ENCODE measurements around the gene PTPRS. TPM values are rescaled to one million over a fixed set of nuclear protein-coding genes. Genes with fewer than 3 reads are reported as not detected.
A peak's percentile ranks its signal among the peaks of the same experiment; 100 is the strongest.

Gene PTPRS
- total and polyA plus RNA-seq, 7 donors = 0.46 to 211 (median 120) TPM

DNA sequence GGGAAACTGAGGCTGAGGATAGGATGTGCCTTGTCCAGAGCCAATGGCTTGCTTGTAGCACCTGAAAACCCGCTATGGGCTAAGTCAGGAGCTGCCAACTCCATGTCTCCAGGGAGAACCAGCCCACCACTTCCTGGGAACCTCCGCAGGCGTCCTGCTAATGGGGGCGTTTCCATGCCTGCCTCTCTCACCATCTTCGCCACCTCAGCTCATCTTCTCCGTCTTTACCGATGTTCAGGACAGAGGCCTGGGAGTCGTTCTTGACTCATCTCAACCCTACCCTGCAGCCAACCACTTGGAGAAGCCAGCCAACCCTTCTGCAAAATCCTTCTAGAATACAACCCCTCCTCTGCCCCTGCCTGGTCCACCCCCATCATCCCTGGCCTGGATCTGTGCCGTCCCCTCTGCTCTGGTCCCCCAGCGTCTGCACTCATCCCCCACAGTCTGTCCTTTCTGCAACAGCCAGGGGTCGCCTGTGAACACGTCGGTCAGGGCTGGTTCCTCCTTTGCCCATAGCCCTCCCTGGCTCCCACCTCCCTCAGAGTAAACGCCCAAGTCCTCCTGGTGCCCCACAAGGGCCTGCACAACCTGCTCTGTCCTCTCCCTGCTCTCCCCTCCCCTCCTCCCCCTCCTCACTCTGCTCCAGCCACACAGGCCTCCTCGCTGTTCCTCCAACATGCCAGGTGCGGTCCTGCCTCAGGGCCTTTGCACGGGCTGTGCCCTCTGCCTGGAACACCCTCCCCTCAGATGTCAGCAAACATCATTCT is 31.0 kb downstream of the PTPRS start:
- 56 to 70% methylated on average over 17 of the region's 17 CpGs for WGBS, 2 donors
- no peaks in the 10 kb centered on the region for H3K36me3 ChIP-seq
- TF ChIP-seq, protein P1, sequence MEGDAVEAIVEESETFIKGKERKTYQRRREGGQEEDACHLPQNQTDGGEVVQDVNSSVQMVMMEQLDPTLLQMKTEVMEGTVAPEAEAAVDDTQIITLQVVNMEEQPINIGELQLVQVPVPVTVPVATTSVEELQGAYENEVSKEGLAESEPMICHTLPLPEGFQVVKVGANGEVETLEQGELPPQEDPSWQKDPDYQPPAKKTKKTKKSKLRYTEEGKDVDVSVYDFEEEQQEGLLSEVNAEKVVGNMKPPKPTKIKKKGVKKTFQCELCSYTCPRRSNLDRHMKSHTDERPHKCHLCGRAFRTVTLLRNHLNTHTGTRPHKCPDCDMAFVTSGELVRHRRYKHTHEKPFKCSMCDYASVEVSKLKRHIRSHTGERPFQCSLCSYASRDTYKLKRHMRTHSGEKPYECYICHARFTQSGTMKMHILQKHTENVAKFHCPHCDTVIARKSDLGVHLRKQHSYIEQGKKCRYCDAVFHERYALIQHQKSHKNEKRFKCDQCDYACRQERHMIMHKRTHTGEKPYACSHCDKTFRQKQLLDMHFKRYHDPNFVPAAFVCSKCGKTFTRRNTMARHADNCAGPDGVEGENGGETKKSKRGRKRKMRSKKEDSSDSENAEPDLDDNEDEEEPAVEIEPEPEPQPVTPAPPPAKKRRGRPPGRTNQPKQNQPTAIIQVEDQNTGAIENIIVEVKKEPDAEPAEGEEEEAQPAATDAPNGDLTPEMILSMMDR (IDR thresholded peaks at IDR 0.05) = no peak
- TF ChIP-seq POLR2A (IDR thresholded peaks at IDR 0.05) (no peak), EP300 (IDR thresholded peaks at IDR 0.05) (no peak), POLR2AphosphoS5 (IDR thresholded peaks at IDR 0.05) (no peak)
- intact Hi-C loops (cut with DNase I) = loop anchor here (2.0 kb wide), 1 partner anchor 17 kb away; no protein-coding TSS in a partner anchor
- peaks cover 0 to 14% (median 8%) of the 10 kb centered on the region in 4 donors for H3K4me1 ChIP-seq
- H3K4me3 ChIP-seq = no peak overlapping the region
- no peaks in the 10 kb centered on the region for H3K27me3 ChIP-seq
- peak overlapping the region; percentile 70 to 87 (median 84) for H3K27ac ChIP-seq
- DNase-seq = peak; percentile 70
- peaks cover 0 to 1% (median 0%) of the 10 kb centered on the region in 4 donors for H3K9me3 ChIP-seq

DNA sequence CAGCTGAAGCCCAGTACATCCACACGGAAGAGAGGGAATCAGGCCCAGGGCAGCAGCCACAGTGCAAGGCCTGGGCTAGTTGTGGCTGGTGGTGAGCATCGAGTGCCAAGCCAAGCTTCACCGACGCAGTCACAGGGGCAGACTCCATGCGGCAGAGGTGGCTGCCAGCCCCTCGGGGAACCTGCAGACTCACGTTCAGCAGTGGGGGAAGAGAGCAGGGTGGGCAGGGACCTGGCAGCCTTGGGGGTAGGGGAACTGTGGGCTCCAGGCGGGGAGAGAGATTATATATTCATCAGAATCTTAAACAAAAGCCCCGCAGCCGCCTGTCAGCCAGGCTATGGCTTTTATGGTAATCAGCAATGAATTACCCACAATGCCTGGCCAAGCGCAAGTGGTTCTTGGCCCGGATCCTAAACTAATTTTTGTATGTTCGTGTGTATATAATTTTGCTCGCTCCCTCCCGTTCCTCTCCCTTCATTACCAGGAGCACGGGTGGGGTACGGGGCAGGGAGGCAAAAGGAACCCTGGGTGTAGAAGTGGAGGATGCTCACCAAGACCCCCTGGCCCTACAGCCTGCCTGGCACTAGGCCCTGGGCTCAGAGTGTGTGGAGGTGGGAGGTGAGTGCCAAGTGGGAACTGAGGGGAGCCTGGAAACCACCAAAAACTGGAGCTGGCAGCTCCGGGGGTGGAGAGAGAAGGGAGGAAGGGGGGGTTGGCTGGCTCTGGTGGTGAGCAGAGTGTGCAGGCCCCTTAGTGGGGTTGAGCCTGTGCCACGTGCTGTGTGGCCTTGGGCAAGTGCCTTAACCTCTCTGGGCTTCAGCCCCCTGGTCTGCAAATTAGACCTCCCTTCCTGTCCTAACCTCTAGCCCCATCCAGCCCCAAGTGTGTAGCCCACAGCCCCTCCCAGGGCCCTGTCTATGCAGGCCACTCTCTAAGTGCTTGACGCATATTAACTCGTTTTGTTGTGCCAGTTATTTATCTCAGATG is 31.9 kb downstream of the PTPRS start:
- Histone ChIP-seq H3K9me3 (peaks cover 0 to 1% (median 0%) of the 10 kb centered on the region in 4 donors), H3K36me3 (no peaks in the 10 kb centered on the region), H3K27me3 (no peaks in the 10 kb centered on the region), H3K27ac (peak overlapping the region; percentile 70 to 87 (median 84)), H3K4me3 (peak overlapping the region; percentile 4 to 37 (median 36)), H3K4me1 (peaks cover 0 to 14% (median 8%) of the 10 kb centered on the region in 4 donors)
- 18 to 58% methylated on average over 21 of the region's 21 CpGs for WGBS, 2 donors
- TF ChIP-seq POLR2AphosphoS5 (IDR thresholded peaks at IDR 0.05) (peak; percentile 98 to 100 (median 100)), POLR2A (IDR thresholded peaks at IDR 0.05) (peak; percentile 97 to 99), EP300 (IDR thresholded peaks at IDR 0.05) (peak in 1 of 4 donors; percentile 23)
- TF ChIP-seq, protein P1 (IDR thresholded peaks at IDR 0.05) = no peak
- intact Hi-C loops (cut with DNase I) = loop anchor here (1.0 to 2.0 kb wide), 2 partner anchors 16 to 32 kb away; partner anchors contain the start of gene PTPRS
- DNase-seq = peak; percentile 96

DNA sequence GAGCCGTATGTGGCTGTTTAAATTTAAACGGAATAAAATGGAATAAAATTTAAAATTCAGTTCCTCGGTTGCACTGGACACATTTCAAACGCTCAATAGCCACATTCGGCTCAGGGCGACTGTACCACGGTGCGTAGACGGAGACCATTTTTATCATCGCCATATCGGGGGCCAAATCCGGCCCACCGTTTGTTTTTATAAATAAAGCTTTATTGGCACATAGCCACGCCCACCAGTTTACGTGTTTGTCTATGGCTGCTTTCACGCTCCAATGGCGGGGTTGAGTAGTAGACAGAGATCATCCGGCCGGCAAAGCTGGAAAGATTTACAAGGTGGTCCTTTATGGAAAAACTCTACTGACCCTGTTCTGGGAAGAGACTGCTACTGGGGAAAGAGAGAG is 33.0 kb downstream of the PTPRS start:
- no peak for TF ChIP-seq POLR2AphosphoS5 (IDR thresholded peaks at IDR 0.05)
- TF ChIP-seq, protein P1 (IDR thresholded peaks at IDR 0.05) = no peak
- intact Hi-C loops (cut with DNase I) = loop anchor here (1.0 to 2.0 kb wide), 2 partner anchors 15 to 33 kb away; partner anchors contain the start of gene PTPRS
- Histone ChIP-seq H3K9me3 (peaks cover 0 to 1% (median 0%) of the 10 kb centered on the region in 4 donors), H3K36me3 (no peaks in the 10 kb centered on the region), H3K4me1 (peaks cover 0 to 14% (median 8%) of the 10 kb centered on the region in 4 donors), H3K4me3 (no peak overlapping the region), H3K27ac (peak overlapping the region in 3 of 4 donors; percentile 83 to 87 (median 84)), H3K27me3 (no peaks in the 10 kb centered on the region)
- 88 to 93% methylated on average over 19 of the region's 19 CpGs for WGBS, 2 donors
- no peak for DNase-seq

DNA sequence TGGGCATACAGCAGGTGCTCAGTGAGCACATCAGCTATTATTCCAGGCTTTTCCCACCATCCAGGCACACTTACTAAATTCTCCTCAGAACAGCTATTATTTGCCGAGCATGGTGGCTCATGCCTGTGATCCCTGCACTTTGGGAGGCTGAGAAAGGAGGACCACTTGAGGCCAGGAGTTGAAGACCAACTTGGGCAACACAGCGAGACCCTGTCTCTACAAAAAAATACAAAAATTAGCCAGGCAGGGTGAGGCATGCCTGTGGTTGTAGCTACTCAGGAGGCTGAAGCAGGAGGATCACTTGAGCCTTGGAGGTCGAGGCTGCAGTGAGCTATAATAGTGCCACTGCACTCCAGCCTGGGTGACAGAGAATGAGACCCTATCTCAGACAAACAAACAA is 35.4 kb downstream of the PTPRS start:
- TF ChIP-seq, protein P1 (IDR thresholded peaks at IDR 0.05) = no peak
- TF ChIP-seq POLR2A (IDR thresholded peaks at IDR 0.05) (no peak), EP300 (IDR thresholded peaks at IDR 0.05) (no peak), POLR2AphosphoS5 (IDR thresholded peaks at IDR 0.05) (no peak)
- 71 to 86% methylated on average over 3 of the region's 3 CpGs for WGBS, 2 donors
- no peak for DNase-seq
- no peak overlapping the region for H3K4me3 ChIP-seq
- H3K9me3 ChIP-seq = peaks cover 0 to 1% (median 0%) of the 10 kb centered on the region in 4 donors
- intact Hi-C loops (cut with DNase I) = no loop called here
- H3K36me3 ChIP-seq = no peaks in the 10 kb centered on the region
- H3K4me1 ChIP-seq = peaks cover 0 to 14% (median 8%) of the 10 kb centered on the region in 4 donors
- H3K27me3 ChIP-seq = no peaks in the 10 kb centered on the region
- H3K27ac ChIP-seq = no peak overlapping the region

All from sigmoid colon (tissue), 7 donors.